Neuron (in vitro differentiated cells): ENCODE measurements around the gene MYO1D.

Source experiments
- H2AFZ ChIP-seq: one replicate; pipeline ENCODE4 v1.6.1; 2013; ENCODE audit warnings: low read depth, mild to moderate bottlenecking, inconsistent platforms, low read length, moderate library complexity
- H3K27me3 ChIP-seq: one replicate; pipeline ENCODE4 v1.6.1; 2013; ENCODE audit warnings: low read length; ENCODE audit not compliant: insufficient read depth
- H3K36me3 ChIP-seq: one replicate; pipeline ENCODE4 v1.6.1; 2013; ENCODE audit warnings: low read length; ENCODE audit not compliant: insufficient read depth
- H3K4me1 ChIP-seq: one replicate; pipeline ENCODE4 v1.6.1; 2013; ENCODE audit warnings: low read length; ENCODE audit not compliant: insufficient read depth
- H3K4me3 ChIP-seq: 2 replicates; pipeline ENCODE4 v1.5.1; 2013; ENCODE audit warnings: mild to moderate bottlenecking, low read length, moderate library complexity
- H3K9me3 ChIP-seq: one replicate; pipeline ENCODE4 v1.6.1; 2013; ENCODE audit warnings: low read length

Gene MYO1D

DNA sequence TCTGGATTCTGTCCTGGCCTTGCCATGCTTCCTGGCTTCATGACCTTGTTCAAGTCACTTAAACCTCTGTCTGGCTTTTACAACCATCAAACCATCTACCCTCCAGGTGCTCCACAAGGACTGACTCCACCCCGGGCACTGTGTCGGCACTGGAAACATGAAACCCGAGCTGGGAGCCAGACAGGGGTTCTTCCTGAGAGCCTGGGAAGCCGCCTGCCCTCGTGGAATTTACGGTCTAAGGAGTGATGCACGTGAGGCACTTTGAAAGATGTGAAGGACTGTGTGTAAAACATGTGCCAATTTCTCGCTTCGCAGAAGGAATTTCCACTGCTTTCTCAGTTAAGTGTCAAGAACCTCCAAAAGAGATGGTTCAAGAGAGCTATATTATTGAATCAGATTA, 378.5 kb downstream of the MYO1D start:
- Histone ChIP-seq H3K9me3 (peaks cover 3% of the 10 kb centered on the region), H2AFZ (no peak overlapping the region), H3K36me3 (no peaks in the 10 kb centered on the region), H3K4me1 (no peaks in the 10 kb centered on the region), H3K4me3 (no peak overlapping the region), H3K27me3 (no peaks in the 10 kb centered on the region)

DNA sequence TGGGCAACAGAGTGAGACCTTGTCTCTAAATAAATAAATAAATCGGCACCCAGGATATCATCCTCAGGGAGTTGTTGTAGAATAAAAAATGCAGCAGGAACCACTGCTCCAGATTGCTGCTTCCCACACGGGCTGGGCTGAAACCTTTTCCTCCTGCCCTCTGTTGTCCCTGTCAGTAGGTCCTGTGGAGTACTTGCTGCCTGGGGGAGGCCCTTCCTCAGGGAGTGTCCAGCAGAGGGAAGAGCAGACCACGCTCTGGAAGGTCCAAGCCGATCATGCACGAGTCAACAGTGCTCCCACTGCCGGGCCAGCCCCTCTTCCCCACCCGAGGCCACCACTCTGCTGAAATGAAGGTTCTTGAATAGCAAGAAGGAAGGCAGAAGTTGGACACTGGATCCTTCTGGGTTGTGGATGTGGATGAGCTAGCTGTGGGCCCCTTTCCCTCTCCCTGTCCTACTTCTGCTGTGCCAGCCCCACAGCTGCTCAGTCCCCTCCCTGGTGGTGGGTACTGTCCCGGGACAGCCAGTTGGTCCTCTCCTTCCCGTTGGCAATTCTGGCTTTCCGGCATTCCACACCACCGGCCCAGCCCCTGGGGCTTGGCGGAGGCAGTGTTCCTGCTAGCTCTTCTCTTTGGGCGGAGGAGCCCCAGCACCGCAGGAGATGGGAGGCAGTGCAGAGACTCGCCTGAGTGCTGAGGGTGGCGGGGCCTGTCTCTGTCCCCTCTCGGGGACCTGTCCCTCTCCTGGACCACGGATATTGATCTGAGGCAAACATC, 379.3 kb downstream of the MYO1D start:
- Histone ChIP-seq H3K36me3 (no peaks in the 10 kb centered on the region), H2AFZ (no peak overlapping the region), H3K4me1 (no peaks in the 10 kb centered on the region), H3K4me3 (no peak overlapping the region), H3K9me3 (peaks cover 3% of the 10 kb centered on the region), H3K27me3 (no peaks in the 10 kb centered on the region)

DNA sequence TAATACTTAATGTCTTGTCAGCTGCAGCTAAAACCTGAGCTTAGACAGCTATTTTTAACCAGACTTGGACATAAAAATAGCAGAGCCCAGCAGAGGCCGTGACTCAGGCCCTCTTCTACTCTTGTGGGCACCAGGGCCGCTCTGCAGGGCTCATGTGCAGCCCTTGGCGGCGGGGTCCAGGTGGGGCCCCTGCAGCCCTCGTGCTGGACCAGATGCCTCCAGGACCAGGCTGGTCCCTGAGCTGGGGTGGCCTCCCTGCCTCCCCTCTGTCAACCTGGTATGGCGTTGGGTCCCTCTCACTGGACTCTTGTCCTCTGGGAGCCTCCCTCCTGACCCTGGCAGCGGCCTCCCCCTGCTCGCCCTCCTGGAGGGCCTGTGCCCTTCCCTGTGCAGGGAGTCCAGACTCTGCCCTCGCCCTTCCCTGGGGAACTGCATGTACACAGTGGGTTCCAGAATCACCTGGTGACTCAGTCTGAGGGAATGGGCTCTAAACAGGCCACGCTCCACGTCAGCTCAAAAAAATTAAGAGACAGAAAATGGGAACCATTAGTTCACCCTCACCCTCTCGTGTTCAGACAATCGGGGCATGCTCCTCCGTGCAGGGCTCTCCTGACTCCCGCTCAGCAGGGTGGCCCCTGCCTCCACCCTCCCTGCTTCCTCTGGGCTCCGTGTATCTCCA, 380.4 kb downstream of the MYO1D start:
- Histone ChIP-seq H3K4me1 (no peaks in the 10 kb centered on the region), H3K4me3 (no peak overlapping the region), H3K36me3 (no peaks in the 10 kb centered on the region), H2AFZ (no peak overlapping the region), H3K27me3 (no peaks in the 10 kb centered on the region), H3K9me3 (no peaks in the 10 kb centered on the region)

DNA sequence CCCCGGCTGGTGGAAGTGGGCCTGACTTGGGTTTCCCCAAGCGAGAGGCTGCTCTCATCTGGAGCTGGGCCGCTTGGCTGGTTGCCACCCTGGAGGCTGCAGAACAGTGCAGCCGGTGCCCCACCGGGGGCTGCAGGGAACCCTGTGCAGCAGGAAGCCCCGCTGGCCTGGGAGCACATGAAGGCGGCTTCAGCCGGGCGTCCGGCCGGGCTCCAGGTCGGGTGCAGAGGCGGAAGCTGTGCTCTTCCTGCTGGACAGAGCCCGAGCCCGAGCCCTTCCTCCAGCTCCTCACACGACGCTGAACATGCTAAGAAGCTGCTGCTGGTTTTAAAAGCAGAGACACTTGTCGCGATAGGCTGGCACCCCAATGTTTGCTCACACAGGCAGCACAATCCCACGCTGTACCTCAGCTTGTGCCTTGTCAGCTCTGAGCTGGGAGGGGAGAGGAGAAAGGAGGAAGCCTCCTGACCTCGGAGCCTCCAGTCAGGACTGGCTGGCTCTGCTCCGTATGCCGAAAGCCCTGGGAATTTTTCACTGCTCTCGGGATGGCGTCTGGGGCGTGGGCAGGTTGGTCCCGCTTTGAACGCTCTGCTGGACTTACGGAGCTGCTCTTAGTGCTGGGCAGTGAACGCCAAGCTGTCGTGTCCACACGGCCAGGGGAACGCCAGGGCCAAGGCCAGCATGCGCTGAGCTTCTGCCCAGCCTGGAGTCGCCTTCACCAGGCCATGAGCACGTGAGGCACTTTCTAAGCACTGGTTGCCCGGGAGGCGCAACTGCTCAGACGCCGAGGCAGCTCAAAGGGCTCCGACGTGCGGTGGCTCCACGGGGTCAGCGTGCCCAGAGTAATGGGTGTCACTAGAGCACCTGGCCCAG, 381.3 kb downstream of the MYO1D start:
- Histone ChIP-seq H3K4me3 (no peak overlapping the region), H3K36me3 (peaks cover 2% of the 10 kb centered on the region), H2AFZ (no peak overlapping the region), H3K9me3 (no peaks in the 10 kb centered on the region), H3K4me1 (peaks cover 3% of the 10 kb centered on the region), H3K27me3 (no peaks in the 10 kb centered on the region)

DNA sequence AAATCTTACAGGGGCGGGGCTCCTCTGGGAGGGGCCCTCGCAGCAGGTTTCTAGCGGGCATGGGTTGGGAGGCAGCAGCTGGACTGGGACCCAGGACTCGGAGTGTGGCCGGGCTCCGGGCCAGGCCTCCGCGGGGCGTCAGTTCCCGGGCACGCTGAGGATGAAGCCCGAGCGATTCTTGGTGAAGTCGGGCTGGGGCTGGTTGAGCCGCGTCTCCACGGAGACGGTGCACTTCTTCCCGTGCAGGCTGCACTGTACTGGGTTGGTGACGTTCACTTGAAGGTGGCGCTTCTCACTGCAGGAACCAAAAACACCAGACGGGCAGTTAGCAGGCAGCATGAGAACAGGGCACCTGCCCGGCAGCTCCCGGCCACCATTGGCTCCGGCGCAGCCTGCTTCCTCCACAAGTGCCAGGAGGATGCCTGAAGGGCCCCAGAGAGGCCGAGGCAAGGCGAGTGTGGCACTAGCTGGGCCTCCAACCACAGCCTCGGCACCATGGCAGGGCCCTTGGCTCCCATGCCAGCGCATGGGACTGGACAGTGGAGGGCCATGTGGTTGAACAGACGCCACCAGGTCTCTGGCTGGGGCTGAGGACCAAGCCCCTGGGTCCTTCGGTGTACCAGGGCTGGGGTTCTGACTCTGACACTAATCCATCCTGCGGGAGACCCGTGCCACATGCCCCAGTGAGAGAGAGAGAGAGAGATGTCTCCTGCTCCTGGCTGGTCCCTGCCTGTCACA, 382.1 kb downstream of the MYO1D start:
- peaks cover 8% of the 10 kb centered on the region for H3K4me1 ChIP-seq
- no peak overlapping the region for H3K4me3 ChIP-seq
- H3K27me3 ChIP-seq, result no peaks in the 10 kb centered on the region
- peaks cover 8% of the 10 kb centered on the region for H3K36me3 ChIP-seq
- H3K9me3 ChIP-seq, result no peaks in the 10 kb centered on the region
- H2AFZ ChIP-seq, result no peak overlapping the region

DNA sequence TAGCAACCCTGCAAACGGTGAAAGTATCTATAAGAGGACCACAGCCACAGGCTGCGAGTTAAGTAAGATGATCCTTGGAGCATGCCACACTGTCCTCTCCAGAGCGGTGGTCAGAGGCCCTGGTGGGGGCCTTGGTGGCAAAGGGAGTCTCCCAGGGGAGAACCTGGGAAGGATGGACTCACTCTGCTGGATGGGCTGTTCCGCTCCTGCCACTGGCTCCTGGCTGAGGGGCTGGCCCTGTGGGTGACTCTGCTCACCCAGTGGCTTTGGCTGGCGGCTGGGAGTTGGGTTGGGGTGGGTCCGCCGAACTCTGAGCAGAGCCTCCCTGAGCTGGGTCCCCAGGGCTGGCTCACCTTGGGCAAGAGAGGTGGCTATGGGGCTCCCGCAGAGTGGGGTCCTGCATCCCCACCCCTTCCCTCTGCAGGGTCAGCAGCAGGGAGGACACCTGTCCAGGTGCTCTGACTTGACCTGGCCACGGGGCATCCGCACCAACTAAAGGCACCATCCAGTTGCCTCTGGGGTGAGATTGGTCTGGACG, 382.9 kb downstream of the MYO1D start:
- H3K27me3 ChIP-seq, result no peaks in the 10 kb centered on the region
- H3K4me3 ChIP-seq, result no peak overlapping the region
- no peaks in the 10 kb centered on the region for H3K9me3 ChIP-seq
- H2AFZ ChIP-seq, result no peak overlapping the region
- peaks cover 15% of the 10 kb centered on the region for H3K4me1 ChIP-seq
- H3K36me3 ChIP-seq, result peaks cover 16% of the 10 kb centered on the region

DNA sequence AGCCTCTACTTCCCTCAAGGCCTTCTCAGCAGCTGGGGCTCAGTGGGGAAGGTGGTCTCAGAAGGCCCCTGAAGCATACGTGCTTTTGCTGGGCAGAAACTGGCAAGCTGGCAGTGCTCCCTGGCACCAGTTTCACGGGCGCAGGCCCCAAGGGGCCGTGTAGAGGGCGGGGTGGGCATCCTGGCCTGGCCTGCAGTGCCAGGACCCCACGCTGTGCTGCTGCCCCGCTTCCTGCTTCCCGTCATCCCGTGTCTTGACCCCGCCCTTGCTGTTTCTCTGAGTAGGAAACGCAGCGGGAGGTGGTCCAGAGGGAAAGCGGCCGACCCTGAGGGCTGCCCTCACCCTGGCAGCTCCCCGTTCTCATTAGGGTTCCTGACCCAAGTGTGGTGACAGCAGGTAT, 383.4 kb downstream of the MYO1D start:
- H2AFZ ChIP-seq, result no peak overlapping the region
- no peaks in the 10 kb centered on the region for H3K9me3 ChIP-seq
- no peak overlapping the region for H3K4me3 ChIP-seq
- peaks cover 21% of the 10 kb centered on the region for H3K36me3 ChIP-seq
- peaks cover 20% of the 10 kb centered on the region for H3K4me1 ChIP-seq
- H3K27me3 ChIP-seq, result no peaks in the 10 kb centered on the region

DNA sequence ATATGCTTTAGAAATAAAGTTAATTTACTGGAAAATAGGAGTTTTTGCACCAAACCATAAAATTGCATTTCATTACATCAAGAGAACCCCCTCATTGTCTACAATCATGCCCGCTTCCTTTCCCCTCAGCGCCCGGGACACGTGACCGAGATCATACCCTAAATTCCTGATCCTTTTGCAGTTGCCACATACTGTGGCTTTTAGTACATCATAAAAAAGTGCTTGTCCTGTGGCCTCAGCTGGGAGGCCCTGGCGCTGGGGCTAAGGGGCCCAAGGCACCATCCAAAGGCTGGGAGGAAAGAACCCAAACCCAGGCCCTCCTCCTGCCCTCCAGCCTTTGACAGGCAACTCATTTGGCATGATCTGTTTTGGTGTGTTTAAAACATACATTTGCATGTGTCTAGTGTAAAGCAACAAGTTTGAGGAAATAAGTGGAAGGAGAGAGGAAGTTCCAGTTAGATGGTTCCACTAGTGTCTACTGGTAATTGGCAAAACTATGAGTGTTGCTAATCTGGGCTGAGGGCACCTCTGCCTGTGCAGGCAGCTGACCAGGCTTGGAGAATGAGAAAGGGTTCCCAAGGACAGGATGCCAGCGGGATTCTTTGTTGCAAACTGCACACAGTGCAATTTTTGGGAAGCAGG, 384.2 kb downstream of the MYO1D start:
- H3K9me3 ChIP-seq, result no peaks in the 10 kb centered on the region
- H3K27me3 ChIP-seq, result no peaks in the 10 kb centered on the region
- H3K36me3 ChIP-seq, result peaks cover 28% of the 10 kb centered on the region
- H3K4me1 ChIP-seq, result peaks cover 27% of the 10 kb centered on the region
- no peak overlapping the region for H2AFZ ChIP-seq
- H3K4me3 ChIP-seq, result no peak overlapping the region

DNA sequence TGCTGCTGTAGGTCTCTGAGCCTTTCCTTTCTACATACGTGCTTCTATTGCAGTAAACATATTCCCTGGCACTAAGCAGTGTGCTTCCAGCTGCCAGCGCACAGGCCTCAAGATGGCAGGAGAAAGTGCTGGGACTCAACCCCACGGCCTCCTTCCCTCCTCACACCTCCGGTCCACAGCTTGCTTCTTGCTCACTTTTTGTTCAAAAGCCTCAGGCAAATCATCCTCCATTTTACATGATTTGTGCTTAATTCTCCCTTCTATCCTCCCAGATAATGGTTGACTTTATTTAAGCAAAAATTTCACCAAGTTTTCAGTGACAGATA, 384.7 kb downstream of the MYO1D start:
- H3K4me1 ChIP-seq, result peaks cover 30% of the 10 kb centered on the region
- no peak overlapping the region for H3K4me3 ChIP-seq
- peaks cover 28% of the 10 kb centered on the region for H3K36me3 ChIP-seq
- H2AFZ ChIP-seq, result no peak overlapping the region
- no peaks in the 10 kb centered on the region for H3K9me3 ChIP-seq
- no peaks in the 10 kb centered on the region for H3K27me3 ChIP-seq

DNA sequence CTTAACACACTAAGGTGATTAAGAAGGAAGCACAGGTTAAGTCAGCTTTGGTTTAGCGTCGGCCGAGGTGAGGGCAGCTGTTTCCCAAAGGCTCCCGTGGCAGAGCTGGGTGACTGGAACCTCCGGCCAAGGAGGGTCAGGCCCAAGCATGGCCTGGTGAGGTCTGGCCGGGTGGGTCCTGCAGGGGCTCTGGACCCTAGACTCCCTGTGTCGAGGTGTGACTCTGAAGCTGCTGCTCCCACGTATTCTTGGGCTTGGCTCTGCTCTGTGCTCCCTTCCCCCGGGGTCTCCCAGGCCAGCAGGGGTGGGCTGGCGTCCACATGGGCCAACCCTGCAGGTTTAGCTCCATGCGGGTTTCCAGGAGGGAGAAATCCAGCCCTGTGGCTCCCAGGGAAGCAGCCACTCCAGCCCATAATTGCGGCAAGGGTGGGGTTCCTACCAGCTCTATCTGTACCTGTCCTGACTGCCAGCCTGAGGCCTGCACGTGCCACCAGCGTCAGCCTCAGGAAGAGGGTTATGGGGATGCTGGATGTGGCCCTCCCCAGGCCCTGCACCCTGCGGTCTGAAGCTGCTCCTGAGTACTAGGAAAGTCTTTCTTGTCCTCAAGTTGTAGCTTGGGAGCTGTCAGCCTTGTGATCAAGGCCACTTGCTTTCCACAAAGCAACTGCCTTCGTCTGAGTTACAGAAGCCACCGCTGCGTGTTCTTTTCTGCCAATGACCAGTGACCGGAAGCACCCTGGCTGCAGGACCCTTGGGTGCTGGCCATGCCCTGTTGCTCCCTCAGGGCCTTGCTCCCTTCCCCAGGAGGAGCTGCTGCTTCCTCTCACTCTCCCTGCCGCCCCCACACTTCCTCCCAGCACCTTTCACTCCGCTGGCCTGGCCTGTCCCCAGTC, 385.3 kb downstream of the MYO1D start:
- Histone ChIP-seq H3K4me3 (no peak overlapping the region), H3K27me3 (no peaks in the 10 kb centered on the region), H2AFZ (no peak overlapping the region), H3K9me3 (no peaks in the 10 kb centered on the region), H3K4me1 (peaks cover 30% of the 10 kb centered on the region), H3K36me3 (peaks cover 28% of the 10 kb centered on the region)

DNA sequence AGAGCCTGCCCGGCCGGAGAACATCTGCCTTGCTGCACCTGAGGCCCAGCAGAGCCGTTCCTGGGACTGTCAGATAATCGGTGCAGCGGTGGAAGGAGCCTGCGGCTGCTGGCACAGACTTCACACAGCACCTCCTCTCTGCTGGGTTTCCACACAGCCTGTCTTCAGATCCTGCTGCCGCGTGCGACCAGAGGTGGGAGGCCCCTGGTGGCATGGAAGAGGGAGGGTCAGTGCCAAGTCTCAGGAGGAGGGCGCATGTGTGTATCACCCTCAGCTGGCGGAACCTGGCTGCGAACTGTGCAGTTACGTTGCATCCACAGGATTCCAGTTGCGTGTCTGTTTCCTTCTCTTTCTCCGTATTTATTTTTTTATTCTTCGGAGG, 386.8 kb downstream of the MYO1D start:
- H3K27me3 ChIP-seq, result no peaks in the 10 kb centered on the region
- no peaks in the 10 kb centered on the region for H3K9me3 ChIP-seq
- no peak overlapping the region for H3K4me3 ChIP-seq
- no peak overlapping the region for H2AFZ ChIP-seq
- peaks cover 28% of the 10 kb centered on the region for H3K36me3 ChIP-seq
- peaks cover 33% of the 10 kb centered on the region for H3K4me1 ChIP-seq
